IPS-20b (cell line): ENCODE data around the gene FGF21.
A peak's percentile ranks its signal among the peaks of the same experiment; 100 is the strongest.
"Not testable (repeated sequence)": the region's sequence is repeated elsewhere in the genome, so short reads cannot be mapped to it uniquely, and the experiment has no call there.

Experiments
- H3K27ac ChIP-seq: one replicate; pipeline ENCODE4 v1.5.1; 2013; ENCODE audit warnings: low read length
- H3K27me3 ChIP-seq: 2 replicates; pipeline ENCODE4 v1.6.1; 2013; ENCODE audit warnings: mild to moderate bottlenecking, low read length, inconsistent platforms; ENCODE audit not compliant: insufficient read depth
- H3K36me3 ChIP-seq: 2 replicates; pipeline ENCODE4 v1.6.1; 2013; ENCODE audit warnings: low read depth, mild to moderate bottlenecking, inconsistent platforms, low read length, moderate library complexity; ENCODE audit not compliant: insufficient read depth
- H3K4me1 ChIP-seq: 2 replicates; pipeline ENCODE4 v1.6.1; 2013; ENCODE audit warnings: mild to moderate bottlenecking, control low read depth, inconsistent platforms, low read length, moderate library complexity; ENCODE audit not compliant: insufficient read depth
- H3K4me3 ChIP-seq: 2 replicates; pipeline ENCODE4 v1.5.1; 2013; ENCODE audit warnings: mild to moderate bottlenecking, low read length, inconsistent platforms
- H3K9ac ChIP-seq: 2 replicates; pipeline ENCODE4 v1.6.1; 2013; ENCODE audit warnings: low read depth, mild to moderate bottlenecking, inconsistent platforms, low read length, moderate library complexity
- H3K9me3 ChIP-seq: 2 replicates; pipeline ENCODE4 v1.6.1; 2013; ENCODE audit warnings: mild to moderate bottlenecking, low read depth, low read length, inconsistent platforms; ENCODE audit not compliant: insufficient read depth

FGF21 gene

GRCh38 chr19:48780631-48781391 is 25.5 kb downstream of the FGF21 start:
- Histone ChIP-seq H3K27me3 (no peaks in the 10 kb centered on the region), H3K4me3 (no peak overlapping the region), H3K4me1 (no peaks in the 10 kb centered on the region), H3K9me3 (no peaks in the 10 kb centered on the region), H3K36me3 (no peaks in the 10 kb centered on the region), H3K27ac (no peak overlapping the region), H3K9ac (no peak overlapping the region)

GRCh38 chr19:48784527-48784926 is 29.2 kb downstream of the FGF21 start:
- H3K4me1 ChIP-seq: no peaks in the 10 kb centered on the region
- no peaks in the 10 kb centered on the region for H3K36me3 ChIP-seq
- no peaks in the 10 kb centered on the region for H3K9me3 ChIP-seq
- H3K27ac ChIP-seq: no peak overlapping the region
- no peak overlapping the region for H3K4me3 ChIP-seq
- no peaks in the 10 kb centered on the region for H3K27me3 ChIP-seq
- H3K9ac ChIP-seq: no peak overlapping the region

- H3K4me3 ChIP-seq, H3K27ac ChIP-seq, H3K4me1 ChIP-seq, H3K9ac ChIP-seq, H3K36me3 ChIP-seq, H3K9me3 ChIP-seq, H3K27me3 ChIP-seq: not testable (repeated sequence)
These were observed 31.1 kb downstream of the FGF21 start for GRCh38 chr19:48786422-48786821.

- not testable (repeated sequence) for H3K9me3 ChIP-seq, H3K4me1 ChIP-seq, H3K4me3 ChIP-seq, H3K27ac ChIP-seq, H3K27me3 ChIP-seq, H3K9ac ChIP-seq, H3K36me3 ChIP-seq
These were observed 32.0 kb downstream of the FGF21 start for GRCh38 chr19:48787331-48787730.

GRCh38 chr19:48793271-48793670 is 37.9 kb downstream of the FGF21 start:
- Histone ChIP-seq H3K9ac (no peak overlapping the region; the same call in 1 of the 2 replicates), H3K27me3 (no peaks in the 10 kb centered on the region), H3K36me3 (no peaks in the 10 kb centered on the region), H3K4me3 (no peak overlapping the region), H3K27ac (no peak overlapping the region), H3K4me1 (no peaks in the 10 kb centered on the region), H3K9me3 (no peaks in the 10 kb centered on the region)

GRCh38 chr19:48794291-48794690 is 39.0 kb downstream of the FGF21 start:
- Histone ChIP-seq H3K4me3 (no peak overlapping the region), H3K9me3 (no peaks in the 10 kb centered on the region), H3K9ac (no peak overlapping the region), H3K4me1 (peaks cover 4% of the 10 kb centered on the region; the same call in 1 of the 2 replicates), H3K36me3 (no peaks in the 10 kb centered on the region), H3K27me3 (no peaks in the 10 kb centered on the region), H3K27ac (no peak overlapping the region)

- H3K4me1 ChIP-seq: peaks cover 7% of the 10 kb centered on the region; the same call in 1 of the 2 replicates
- no peaks in the 10 kb centered on the region for H3K9me3 ChIP-seq
- no peak overlapping the region for H3K27ac ChIP-seq
- no peaks in the 10 kb centered on the region for H3K27me3 ChIP-seq
- H3K9ac ChIP-seq: peak overlapping the region; percentile 60; the same call in 1 of the 2 replicates
- peak overlapping the region; percentile 71 for H3K4me3 ChIP-seq
- no peaks in the 10 kb centered on the region for H3K36me3 ChIP-seq
These were observed 39.8 kb downstream of the FGF21 start for GRCh38 chr19:48795055-48795684.

- Histone ChIP-seq H3K27ac (no peak overlapping the region), H3K36me3 (no peaks in the 10 kb centered on the region), H3K27me3 (no peaks in the 10 kb centered on the region), H3K9me3 (no peaks in the 10 kb centered on the region), H3K4me1 (peaks cover 7% of the 10 kb centered on the region; the same call in 1 of the 2 replicates), H3K9ac (no peak overlapping the region), H3K4me3 (no peak overlapping the region)
These were observed 40.4 kb downstream of the FGF21 start for GRCh38 chr19:48795685-48796070.

- Histone ChIP-seq H3K4me1 (peaks cover 7% of the 10 kb centered on the region; the same call in 1 of the 2 replicates), H3K4me3 (no peak overlapping the region), H3K27me3 (no peaks in the 10 kb centered on the region), H3K9me3 (no peaks in the 10 kb centered on the region), H3K36me3 (no peaks in the 10 kb centered on the region), H3K27ac (no peak overlapping the region), H3K9ac (no peak overlapping the region)
These were observed 41.2 kb downstream of the FGF21 start for GRCh38 chr19:48796298-48797083.

- Histone ChIP-seq H3K36me3 (no peaks in the 10 kb centered on the region), H3K4me1 (peaks cover 7% of the 10 kb centered on the region; the same call in 1 of the 2 replicates), H3K4me3 (no peak overlapping the region), H3K9me3 (no peaks in the 10 kb centered on the region), H3K27ac (no peak overlapping the region), H3K9ac (no peak overlapping the region), H3K27me3 (no peaks in the 10 kb centered on the region)
These were observed 41.8 kb downstream of the FGF21 start for GRCh38 chr19:48797103-48797502.

GRCh38 chr19:48798937-48799336 is 43.6 kb downstream of the FGF21 start:
- H3K36me3 ChIP-seq: no peaks in the 10 kb centered on the region
- H3K4me1 ChIP-seq: peaks cover 7% of the 10 kb centered on the region; the same call in 1 of the 2 replicates
- H3K27me3 ChIP-seq: no peaks in the 10 kb centered on the region
- peak overlapping the region; percentile 21; the same call in 1 of the 2 replicates for H3K9ac ChIP-seq
- peak overlapping the region; percentile 29; the same call in 1 of the 2 replicates for H3K4me3 ChIP-seq
- peak overlapping the region; percentile 14 for H3K27ac ChIP-seq
- H3K9me3 ChIP-seq: no peaks in the 10 kb centered on the region
